ENCODE measurements around the gene TRAPPC12. TPM values are rescaled to one million over a fixed set of nuclear protein-coding genes. Genes with fewer than 3 reads are reported as not detected.

TRAPPC12 gene
- total and polyA plus RNA-seq, 2 experiments from 2014 or later, result 77.2 to 103 TPM

GRCh38 chr2:3408781-3409180, 29.3 kb downstream of the TRAPPC12 start:
- H3K36me3 ChIP-seq, result no peaks in the 10 kb centered on the region
- H3K27ac ChIP-seq, result no peak overlapping the region
- H3K4me1 ChIP-seq (ENCODE audit: low read depth), result no peaks in the 10 kb centered on the region
- H3K9me3 ChIP-seq (ENCODE audit: low read depth), result no peaks in the 10 kb centered on the region
- no peak for DNase-seq (ENCODE audit: low read depth in 1 of 2, low spot score in 1 of 2)
- H3K4me3 ChIP-seq, result no peak overlapping the region
- TF ChIP-seq CTCF (IDR thresholded peaks at IDR 0.05; ENCODE audit: low read depth, low read length), result no peak
- H3K27me3 ChIP-seq, result no peaks in the 10 kb centered on the region

- no peaks in the 10 kb centered on the region for H3K4me1 ChIP-seq (ENCODE audit: low read depth)
- DNase-seq (ENCODE audit: low read depth in 1 of 2, low spot score in 1 of 2), result no peak
- H3K9me3 ChIP-seq (ENCODE audit: low read depth), result no peaks in the 10 kb centered on the region
- no peaks in the 10 kb centered on the region for H3K36me3 ChIP-seq
- no peaks in the 10 kb centered on the region for H3K27me3 ChIP-seq
- no peak for TF ChIP-seq CTCF (IDR thresholded peaks at IDR 0.05; ENCODE audit: low read depth, low read length)
- no peak overlapping the region for H3K4me3 ChIP-seq
- no peak overlapping the region for H3K27ac ChIP-seq
These were observed 30.2 kb downstream of the TRAPPC12 start for GRCh38 chr2:3409627-3410170.

- H3K36me3 ChIP-seq, result no peaks in the 10 kb centered on the region
- no peak for DNase-seq (ENCODE audit: low read depth in 1 of 2, low spot score in 1 of 2)
- H3K27me3 ChIP-seq, result no peaks in the 10 kb centered on the region
- H3K27ac ChIP-seq, result no peak overlapping the region
- TF ChIP-seq CTCF (IDR thresholded peaks at IDR 0.05; ENCODE audit: low read depth, low read length), result no peak
- no peak overlapping the region for H3K4me3 ChIP-seq
- no peaks in the 10 kb centered on the region for H3K4me1 ChIP-seq (ENCODE audit: low read depth)
- no peaks in the 10 kb centered on the region for H3K9me3 ChIP-seq (ENCODE audit: low read depth)
These were observed 31.6 kb downstream of the TRAPPC12 start for GRCh38 chr2:3411103-3411502.

DNA sequence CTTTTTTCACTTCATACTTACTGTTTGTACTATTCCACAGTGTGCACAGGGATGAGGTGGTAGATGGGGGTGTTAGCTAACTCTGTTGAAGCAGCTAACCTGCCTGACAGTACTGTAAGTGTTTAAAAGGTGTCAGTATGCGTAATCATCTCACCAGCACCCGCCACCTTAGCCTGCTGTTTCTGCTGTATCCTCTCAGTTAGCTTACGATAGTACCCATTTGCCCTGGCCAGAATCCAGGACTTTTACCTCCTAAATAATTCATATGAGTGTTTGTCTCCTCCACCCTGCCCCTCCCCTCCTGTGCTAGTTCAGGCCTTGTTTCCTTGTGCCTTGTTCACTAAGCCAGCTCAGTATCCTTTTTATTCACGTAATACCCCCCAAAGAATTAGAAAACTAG, 34.2 kb downstream of the TRAPPC12 start:
- Histone ChIP-seq H3K36me3 (no peaks in the 10 kb centered on the region), H3K27ac (no peak overlapping the region), H3K27me3 (no peaks in the 10 kb centered on the region), H3K4me1 (ENCODE audit: low read depth) (no peaks in the 10 kb centered on the region), H3K9me3 (ENCODE audit: low read depth) (no peaks in the 10 kb centered on the region), H3K4me3 (no peak overlapping the region)
- DNase-seq (ENCODE audit: low read depth in 1 of 2, low spot score in 1 of 2), result no peak
- TF ChIP-seq CTCF (IDR thresholded peaks at IDR 0.05; ENCODE audit: low read depth, low read length), result no peak

GRCh38 chr2:3414133-3414860, 34.8 kb downstream of the TRAPPC12 start:
- Histone ChIP-seq H3K27ac (no peak overlapping the region), H3K9me3 (ENCODE audit: low read depth) (no peaks in the 10 kb centered on the region), H3K4me3 (no peak overlapping the region), H3K4me1 (ENCODE audit: low read depth) (no peaks in the 10 kb centered on the region), H3K27me3 (no peaks in the 10 kb centered on the region), H3K36me3 (no peaks in the 10 kb centered on the region)
- DNase-seq (ENCODE audit: low read depth in 1 of 2, low spot score in 1 of 2), result no peak
- no peak for TF ChIP-seq CTCF (IDR thresholded peaks at IDR 0.05; ENCODE audit: low read depth, low read length)
